GM18502 (cell line): ENCODE data around the gene CASQ1.

Experiments used
- ATAC-seq: cut with Tn5 transposase; IDR thresholded peaks from one replicate; pipeline ENCODE4 v1.9.1; 2021; ENCODE audit warnings: mild to moderate bottlenecking; ENCODE audit not compliant: unreplicated experiment, poor library complexity

The CASQ1 gene

DNA sequence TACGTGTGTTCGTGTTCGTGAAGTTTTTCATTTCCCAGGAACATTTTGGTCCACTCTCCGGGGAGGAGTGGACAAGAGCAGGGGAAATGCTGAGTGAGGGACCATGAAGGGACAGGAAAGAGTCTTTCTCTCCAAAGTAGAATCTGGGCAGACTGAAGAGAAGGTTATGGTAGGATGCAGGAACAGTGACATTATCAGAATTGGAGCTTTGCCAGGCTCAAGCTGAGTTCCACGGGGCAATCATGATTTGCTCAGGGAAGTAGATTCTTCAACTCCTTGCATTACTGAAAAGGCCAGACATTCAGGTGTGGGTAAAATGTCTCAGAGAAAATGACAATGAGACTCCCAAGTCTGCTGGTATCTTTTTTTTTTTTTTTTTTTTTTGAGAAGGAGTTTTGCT lies 22.4 kb upstream of the CASQ1 start:
- no peak for ATAC-seq

DNA sequence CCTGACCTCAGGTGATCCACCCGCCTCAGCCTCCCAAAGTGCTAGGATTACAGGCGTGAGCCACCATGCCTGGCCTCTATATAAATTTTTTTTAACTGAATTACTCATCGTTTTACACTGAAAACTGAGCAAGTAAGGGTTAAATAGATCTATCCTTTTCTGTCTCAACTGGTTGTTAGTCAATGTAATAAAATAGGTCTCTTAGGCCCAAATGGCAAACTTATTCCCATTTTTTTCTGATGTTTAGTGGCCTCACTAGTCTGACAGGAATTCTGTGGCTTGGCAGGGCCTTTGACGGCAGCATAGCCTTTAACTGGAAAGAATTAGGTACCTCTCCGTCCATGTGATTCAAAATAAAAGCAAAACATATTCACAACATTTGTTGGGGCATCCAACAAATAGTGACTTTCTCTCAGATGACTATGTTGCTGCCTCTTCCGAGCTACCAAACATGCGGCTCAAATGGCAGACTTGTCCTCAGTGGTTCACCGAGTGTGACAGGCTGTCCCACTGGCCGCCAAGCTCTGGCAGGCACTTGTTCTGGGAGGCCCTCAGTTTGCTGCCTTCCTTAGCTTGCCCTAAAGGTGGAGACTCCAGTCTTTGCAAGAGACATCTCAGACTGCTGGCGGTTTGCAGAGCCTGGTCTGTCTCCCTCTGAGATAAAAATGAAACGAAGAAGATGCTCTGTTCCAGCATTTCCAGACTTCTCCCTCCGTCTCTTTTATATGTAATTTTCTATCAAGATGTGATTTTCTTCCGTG lies 21.6 kb upstream of the CASQ1 start:
- no peak for ATAC-seq

DNA sequence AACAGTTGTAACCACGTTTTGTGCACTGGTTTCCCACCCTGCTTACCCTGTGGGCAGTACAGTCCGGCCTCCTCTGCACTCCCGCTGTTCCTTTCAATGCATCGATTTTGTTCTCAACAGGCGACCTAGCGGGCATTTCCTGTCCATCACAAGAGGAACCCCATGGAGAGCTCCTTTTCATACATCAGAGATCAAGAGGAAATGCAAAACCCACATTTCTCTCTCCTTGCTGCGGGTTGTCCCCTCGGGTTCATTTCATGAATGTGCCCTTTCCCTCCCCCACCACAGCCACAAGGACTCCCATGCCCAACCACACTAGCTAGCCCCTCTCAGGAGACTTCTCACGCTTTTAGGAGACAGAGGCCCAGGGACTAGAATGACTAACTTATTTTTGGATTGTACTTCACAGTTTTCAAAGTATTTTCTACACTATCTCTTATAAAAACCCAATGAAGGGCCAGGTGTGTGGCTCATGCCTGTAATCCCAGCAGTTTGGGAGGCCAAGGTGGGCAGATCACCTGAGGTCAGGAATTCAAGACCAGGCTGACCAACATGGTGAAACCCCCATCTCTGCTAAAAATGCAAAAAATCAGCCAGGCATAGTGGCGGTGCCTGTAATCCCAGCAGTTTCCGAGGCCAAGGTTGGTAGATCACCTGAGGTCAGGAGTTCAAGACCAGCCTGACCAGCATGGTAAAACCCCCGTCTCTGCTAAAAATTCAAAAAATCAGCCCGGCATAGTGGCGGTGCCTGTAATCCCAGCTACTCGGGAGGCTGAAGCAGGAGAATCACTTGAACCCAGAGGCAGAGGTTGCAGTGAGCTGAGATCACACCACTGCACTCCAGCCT lies 20.6 kb upstream of the CASQ1 start:
- ATAC-seq = peak; percentile 74

DNA sequence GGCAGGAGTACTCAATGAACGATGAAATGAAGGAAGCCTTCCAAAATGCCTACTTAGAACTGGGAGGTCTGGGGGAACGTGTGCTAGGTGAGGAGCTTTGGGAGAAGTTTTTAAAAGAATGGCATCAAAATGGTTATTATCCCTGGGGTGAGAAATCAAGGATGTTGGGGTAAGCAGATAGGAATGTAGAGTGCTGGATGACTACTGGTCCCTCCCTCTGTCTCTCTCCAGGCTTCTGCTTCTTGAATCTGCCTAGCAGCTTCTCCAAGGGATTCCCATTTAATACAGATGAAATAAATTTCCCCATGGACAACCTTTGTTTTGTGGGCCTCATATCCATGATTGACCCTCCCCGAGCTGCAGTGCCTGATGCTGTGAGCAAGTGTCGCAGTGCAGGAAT lies 19.0 kb upstream of the CASQ1 start:
- no peak for ATAC-seq

DNA sequence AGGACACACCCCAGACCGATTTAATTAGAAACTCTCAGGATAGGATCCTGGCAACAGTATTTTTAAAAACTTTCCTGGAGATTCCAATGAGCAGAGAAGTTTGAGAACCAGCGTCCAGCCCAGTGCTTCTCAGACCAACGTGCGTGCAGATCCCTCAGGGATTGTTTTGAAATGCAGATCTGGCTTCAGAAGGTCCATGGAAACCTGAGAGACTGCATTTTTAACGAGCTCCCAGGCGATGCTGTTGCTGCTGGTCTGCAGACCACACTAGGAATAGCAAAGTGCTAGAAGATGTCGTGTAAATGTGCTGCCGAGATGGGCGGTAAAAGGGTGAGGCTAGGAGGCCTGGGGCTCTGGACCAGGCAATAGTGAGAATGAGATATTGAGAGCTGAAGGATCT lies 18.4 kb upstream of the CASQ1 start:
- ATAC-seq = no peak

- ATAC-seq = no peak
Measured at GRCh38 chr1:160177231-160177630, 13.1 kb upstream of the CASQ1 start.

DNA sequence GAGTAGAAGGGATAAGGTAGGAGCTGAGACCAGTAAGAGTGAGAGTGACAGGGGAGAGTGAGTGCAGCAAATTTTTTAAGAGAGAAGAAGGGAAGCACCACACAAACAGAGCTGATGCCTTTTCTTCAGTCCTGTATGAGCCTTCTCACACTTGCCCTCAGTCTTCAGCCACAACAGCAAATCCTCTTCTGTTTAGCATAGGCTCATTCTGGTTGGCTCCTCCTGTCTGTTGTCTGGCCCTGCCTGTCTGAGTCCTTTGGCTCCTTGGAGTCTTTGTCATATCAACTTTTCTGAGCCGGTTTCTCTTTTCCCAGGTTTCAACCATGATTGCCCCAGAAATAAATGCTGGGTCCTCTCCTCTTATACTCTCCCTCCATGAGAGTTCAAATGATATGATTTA lies 12.7 kb upstream of the CASQ1 start:
- ATAC-seq = no peak

- no peak for ATAC-seq
Measured at GRCh38 chr1:160178731-160179130, 11.6 kb upstream of the CASQ1 start.

DNA sequence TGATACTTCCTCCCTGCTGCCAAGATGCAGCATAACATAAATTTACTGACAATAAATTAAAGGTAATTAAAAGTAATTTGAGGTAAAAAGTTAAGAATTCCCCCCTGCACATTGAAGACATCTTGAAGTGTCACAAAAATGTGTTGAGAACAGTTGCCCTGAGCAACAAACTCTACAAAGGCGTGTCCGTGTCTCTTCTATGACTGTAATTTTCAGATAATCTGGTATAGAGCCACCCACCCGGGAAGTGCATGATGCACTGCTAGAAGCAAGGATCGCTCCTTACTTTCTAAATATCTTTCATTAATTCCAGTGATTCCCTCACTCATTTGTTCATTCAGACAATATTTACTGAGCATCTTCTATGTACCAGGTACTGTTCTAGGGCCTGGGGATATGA lies 11.0 kb upstream of the CASQ1 start:
- no peak for ATAC-seq

- no peak for ATAC-seq
Measured at GRCh38 chr1:160186246-160186645, 4.1 kb upstream of the CASQ1 start.

GRCh38 chr1:160186729-160187128 lies 3.6 kb upstream of the CASQ1 start:
- ATAC-seq = no peak

DNA sequence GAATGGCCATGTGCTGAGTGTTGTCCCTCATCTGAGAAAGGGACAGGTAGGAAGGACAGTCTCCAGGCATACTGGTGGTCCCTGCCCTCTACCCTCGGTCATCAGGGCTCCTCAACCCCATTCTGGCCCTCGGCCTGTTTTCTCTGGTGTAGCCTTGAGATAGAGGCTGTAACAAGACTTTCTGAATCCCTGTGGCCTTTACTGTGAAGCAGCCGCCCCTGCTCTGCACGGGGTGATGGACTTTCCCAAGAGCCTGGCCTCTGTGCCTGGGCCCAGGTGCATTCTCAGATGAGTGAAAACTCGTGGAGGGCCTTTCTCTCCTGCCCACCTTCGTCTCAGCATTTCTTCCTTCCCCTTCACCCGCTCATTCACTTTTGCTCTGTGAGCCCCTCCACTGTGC lies 3.0 kb upstream of the CASQ1 start:
- no peak for ATAC-seq

- no peak for ATAC-seq
Measured at GRCh38 chr1:160188341-160188740, 2.0 kb upstream of the CASQ1 start.

GRCh38 chr1:160191756-160192155 lies 1.4 kb downstream of the CASQ1 start:
- ATAC-seq = no peak

GRCh38 chr1:160192234-160192633 lies 1.9 kb downstream of the CASQ1 start:
- no peak for ATAC-seq

DNA sequence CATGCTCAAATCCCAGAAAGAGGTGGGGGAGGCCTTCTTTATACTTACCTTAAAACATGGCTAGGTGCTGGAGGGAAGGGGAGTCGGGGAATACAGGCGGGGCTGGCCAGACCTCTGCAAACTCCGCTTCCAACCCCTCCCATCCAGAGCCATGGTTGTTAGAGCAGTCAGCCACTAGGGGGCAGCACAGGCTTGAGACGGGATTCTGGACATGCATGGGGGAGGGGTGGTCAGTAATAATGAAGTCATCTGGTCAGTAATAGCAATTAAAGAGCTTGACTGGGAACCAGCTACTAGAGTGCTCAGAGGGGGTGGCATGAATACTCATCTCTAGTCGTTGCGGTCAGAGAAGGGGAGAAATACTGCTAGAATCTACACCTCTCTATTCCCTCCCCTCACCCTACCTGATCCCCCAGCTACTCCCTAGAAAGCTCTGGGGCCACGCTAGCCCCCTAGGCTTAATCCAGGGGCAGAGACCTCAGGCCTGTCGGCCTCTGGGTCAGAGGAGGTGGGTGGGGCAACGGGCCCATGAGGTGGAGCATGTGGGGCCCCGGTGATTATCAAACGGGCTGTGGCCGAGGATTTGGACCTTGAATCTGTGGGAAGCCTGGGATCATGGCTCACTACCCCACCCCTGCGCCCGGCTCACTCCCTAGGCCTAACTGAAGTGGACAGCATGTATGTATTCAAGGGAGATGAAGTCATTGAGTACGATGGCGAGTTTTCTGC lies 2.9 kb downstream of the CASQ1 start:
- ATAC-seq = peak; percentile 47

GRCh38 chr1:160193832-160194736 lies 3.7 kb downstream of the CASQ1 start:
- ATAC-seq = no peak

- ATAC-seq = no peak
Measured at GRCh38 chr1:160194737-160195059, 4.3 kb downstream of the CASQ1 start.

- no peak for ATAC-seq
Measured at GRCh38 chr1:160196143-160196542, 5.8 kb downstream of the CASQ1 start.

DNA sequence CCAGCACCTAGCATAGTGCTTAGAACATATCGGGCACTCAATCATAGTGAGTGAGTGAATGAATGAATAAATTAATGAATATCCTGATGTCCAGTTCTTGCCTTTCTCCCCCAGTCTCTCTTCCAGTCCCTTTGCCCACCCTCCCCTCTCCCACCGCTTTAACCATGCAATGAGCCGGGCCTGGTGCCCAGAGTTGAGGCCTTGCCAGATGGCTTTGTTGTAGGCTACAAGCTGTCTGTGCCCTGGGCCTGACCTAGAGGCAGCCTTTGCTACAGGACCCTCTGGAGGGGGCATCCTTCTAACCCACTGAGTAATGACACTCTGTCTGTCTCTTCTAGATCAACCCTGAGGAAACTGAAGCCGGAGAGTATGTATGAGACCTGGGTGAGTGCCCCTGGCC lies 6.9 kb downstream of the CASQ1 start:
- ATAC-seq = no peak
